Esophagus muscularis mucosa (tissue), 4 donors: ENCODE data around the gene IRX2.

Experiments used
- EP300 ChIP-seq: sonication (generic); formaldehyde crosslinking; IDR thresholded peaks from one replicate; pipeline ENCODE4 v1.6.1; 2017; ENCODE audit warnings: antibody characterized with exemption
- POLR2A ChIP-seq: fragments of 450-650 bp; IDR thresholded peaks from one replicate; pipeline ENCODE4 v1.6.1; 2017; ENCODE audit warnings: antibody characterized with exemption, moderate library complexity, mild to moderate bottlenecking, low read depth
- TF ChIP-seq, protein P1 (sequence below), 3 experiments: fragments of 200-600 bp in 2 of 3; fragments of 450-650 bp in 1 of 3; sonication (generic) in 2 of 3; IDR thresholded peaks; one replicate each; pipeline ENCODE4 v1.5.1; 2017 to 2019; ENCODE audit warnings: antibody characterized with exemption in 3 of 3, mild to moderate bottlenecking in 2 of 3, moderate library complexity in 1 of 3

DNA sequence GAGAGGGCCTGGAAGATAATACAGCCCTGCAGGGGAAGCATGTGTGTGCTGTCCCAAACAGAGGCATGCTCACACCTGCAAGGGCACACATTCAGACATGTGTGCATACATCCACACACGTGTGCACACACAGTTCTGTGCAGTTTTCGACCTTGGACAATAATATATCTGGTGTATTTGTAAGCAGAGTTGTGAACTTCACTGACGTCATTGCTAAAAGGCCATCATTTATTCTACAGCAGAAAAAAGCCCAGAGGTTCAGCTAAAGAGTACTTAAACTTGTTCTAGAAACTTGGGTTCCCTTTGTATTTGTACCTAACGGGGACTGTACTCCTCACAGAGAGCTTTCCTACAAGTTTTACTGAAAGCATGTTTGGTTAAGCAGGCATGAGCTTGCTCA lies 19.5 kb downstream of the IRX2 start:
- no peak for TF ChIP-seq EP300
- TF ChIP-seq, protein P1, sequence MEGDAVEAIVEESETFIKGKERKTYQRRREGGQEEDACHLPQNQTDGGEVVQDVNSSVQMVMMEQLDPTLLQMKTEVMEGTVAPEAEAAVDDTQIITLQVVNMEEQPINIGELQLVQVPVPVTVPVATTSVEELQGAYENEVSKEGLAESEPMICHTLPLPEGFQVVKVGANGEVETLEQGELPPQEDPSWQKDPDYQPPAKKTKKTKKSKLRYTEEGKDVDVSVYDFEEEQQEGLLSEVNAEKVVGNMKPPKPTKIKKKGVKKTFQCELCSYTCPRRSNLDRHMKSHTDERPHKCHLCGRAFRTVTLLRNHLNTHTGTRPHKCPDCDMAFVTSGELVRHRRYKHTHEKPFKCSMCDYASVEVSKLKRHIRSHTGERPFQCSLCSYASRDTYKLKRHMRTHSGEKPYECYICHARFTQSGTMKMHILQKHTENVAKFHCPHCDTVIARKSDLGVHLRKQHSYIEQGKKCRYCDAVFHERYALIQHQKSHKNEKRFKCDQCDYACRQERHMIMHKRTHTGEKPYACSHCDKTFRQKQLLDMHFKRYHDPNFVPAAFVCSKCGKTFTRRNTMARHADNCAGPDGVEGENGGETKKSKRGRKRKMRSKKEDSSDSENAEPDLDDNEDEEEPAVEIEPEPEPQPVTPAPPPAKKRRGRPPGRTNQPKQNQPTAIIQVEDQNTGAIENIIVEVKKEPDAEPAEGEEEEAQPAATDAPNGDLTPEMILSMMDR (IDR thresholded peaks at IDR 0.05), result no peak
- TF ChIP-seq POLR2A, result no peak
